GM12892 (cell line): ENCODE results near the gene RTN4R.

Source experiments
- POLR2AphosphoS5 ChIP-seq: IDR thresholded peaks from 2 replicates; pipeline ENCODE4 v1.6.1; 2011; ENCODE audit warnings: low read depth, low read length, control low read depth
- TAF1 ChIP-seq: IDR thresholded peaks from 2 replicates; pipeline ENCODE4 v1.6.1; 2011; ENCODE audit warnings: low read depth, mild to moderate bottlenecking, control low read depth, low read length, borderline replicate concordance

DNA sequence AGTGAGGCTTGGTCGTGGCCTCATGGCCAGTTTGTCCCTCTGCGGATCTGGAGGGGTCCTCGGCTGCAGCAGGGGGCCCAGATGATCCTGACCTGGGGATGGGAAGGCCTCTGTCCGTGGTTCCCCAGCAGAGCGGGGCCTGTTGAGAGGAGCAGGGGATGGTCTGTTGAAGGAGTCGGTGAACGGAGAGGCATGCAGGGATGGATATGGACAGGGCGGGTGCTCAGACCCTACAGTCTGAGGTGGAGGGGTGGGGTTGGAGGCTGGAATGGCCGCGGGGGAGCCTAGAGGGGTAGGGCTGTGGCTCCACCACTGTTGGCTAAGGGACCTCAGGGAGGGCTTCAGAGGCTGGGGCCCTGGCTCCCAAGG lies 33.8 kb downstream of the RTN4R start:
- TF ChIP-seq TAF1 = no peak
- TF ChIP-seq POLR2AphosphoS5 = no peak
